ENCODE results near the gene AEBP1.

AEBP1 gene

GRCh38 chr7:44106311-44107065, 2.3 kb downstream of the AEBP1 start:
- no peak for DNase-seq

GRCh38 chr7:44107116-44107960, 3.2 kb downstream of the AEBP1 start:
- DNase-seq: no peak

DNA sequence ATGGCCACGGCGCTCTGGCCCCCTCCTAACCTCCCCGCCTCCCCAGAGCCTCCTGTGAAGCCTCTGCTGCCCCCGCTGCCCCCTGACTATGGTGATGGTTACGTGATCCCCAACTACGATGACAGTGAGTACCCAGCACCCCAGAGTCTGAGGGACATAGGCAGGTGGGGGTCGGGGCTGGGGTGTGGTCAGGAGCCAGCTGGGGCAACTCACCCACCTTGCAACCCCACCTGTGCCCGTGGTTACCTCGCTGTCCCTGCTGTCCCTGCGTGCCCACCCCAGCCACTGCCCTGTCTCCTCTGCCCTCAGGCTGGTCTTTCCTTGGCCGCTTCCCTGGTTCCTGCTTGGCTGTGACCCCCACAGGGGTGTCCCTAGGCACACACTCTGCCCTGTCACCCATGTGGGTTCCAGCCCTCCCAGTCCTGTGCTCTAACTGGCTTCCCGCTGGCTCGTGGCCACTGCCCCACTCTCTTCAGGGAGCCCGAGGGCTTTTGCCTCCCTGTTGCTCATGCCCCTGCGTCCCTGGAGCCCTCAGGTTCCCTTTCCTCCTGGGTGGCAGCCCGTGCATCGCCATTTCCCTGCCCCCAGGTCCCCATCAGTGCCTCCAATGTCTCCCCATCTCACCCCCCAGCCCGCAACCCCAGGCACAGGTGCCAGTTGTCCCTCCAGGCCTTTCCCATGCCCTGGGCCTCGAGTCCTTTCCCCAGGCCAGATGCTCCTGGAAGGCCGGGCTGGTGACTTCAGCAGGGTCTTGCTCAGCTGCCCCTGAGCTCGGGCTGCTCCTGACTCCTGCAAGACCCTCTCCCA, 4.0 kb downstream of the AEBP1 start:
- DNase-seq: no peak

DNA sequence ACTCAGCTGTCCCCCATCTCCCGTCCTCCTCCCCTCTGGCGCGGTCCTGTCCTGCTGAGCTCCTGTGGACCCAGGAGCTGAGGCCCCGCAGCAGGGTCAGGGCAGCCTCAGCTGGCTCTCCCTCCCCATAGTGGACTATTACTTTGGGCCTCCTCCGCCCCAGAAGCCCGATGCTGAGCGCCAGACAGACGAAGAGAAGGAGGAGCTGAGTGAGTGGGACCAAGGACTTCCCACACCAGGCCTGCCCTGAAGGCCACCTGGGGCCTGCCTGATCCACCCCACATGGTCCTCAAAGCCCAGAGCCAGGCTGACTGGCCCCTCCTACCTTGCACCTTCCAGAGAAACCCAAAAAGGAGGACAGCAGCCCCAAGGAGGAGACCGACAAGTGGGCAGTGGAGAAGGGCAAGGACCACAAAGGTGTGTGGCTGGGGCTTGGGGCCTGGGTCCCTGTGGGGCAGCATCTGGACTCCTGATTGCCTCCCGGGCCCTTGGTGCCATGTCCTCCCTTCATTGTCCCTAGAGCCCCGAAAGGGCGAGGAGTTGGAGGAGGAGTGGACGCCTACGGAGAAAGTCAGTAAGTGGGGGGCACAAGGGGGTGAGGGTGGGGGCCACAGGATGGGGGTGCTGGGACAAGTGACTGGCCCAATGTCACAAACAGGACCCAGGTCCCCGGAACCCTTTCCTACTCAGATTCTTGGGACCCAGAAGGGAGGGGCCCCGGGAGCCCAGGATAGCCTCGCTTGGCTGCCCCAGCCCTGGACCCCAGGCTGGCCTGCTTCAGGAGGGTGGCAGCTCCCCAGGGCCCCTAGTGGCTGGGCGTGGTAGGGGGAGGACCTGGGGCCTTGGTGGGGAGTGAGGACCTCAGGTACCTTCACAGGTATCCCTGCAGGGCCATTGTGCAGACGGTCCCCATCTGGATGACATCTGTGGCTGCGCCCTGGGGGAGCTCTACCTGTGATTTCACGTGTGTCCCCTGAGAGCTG, 4.9 kb downstream of the AEBP1 start:
- DNase-seq: no peak

DNA sequence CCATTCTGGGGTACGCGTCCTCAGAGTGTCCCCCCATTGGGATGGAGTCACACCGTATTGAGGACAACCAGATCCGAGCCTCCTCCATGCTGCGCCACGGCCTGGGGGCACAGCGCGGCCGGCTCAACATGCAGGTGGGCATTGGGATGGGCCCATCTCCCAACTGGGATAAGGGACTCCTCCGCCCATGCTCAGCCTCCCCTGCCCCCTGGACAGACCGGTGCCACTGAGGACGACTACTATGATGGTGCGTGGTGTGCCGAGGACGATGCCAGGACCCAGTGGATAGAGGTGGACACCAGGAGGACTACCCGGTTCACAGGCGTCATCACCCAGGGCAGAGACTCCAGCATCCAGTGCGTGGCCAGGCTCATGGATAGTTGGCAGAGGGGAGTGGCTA, 5.8 kb downstream of the AEBP1 start:
- no peak for DNase-seq

GRCh38 chr7:44110719-44111635, 6.8 kb downstream of the AEBP1 start:
- DNase-seq: no peak

DNA sequence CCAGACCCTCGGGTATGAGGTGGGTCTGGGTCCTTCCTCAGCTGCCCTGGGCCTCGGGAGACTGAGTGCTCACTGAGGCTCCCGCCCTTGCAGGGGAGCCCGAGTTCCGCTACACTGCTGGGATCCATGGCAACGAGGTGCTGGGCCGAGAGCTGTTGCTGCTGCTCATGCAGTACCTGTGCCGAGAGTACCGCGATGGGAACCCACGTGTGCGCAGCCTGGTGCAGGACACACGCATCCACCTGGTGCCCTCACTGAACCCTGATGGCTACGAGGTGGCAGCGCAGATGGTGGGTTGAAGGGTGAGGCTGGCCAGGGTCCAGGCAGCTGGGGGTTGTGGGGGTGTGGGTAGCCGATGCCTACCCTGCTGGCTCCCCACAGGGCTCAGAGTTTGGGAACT, 7.6 kb downstream of the AEBP1 start:
- DNase-seq: no peak

- DNase-seq: no peak
These were observed 8.3 kb downstream of the AEBP1 start for GRCh38 chr7:44112231-44112996.

DNA sequence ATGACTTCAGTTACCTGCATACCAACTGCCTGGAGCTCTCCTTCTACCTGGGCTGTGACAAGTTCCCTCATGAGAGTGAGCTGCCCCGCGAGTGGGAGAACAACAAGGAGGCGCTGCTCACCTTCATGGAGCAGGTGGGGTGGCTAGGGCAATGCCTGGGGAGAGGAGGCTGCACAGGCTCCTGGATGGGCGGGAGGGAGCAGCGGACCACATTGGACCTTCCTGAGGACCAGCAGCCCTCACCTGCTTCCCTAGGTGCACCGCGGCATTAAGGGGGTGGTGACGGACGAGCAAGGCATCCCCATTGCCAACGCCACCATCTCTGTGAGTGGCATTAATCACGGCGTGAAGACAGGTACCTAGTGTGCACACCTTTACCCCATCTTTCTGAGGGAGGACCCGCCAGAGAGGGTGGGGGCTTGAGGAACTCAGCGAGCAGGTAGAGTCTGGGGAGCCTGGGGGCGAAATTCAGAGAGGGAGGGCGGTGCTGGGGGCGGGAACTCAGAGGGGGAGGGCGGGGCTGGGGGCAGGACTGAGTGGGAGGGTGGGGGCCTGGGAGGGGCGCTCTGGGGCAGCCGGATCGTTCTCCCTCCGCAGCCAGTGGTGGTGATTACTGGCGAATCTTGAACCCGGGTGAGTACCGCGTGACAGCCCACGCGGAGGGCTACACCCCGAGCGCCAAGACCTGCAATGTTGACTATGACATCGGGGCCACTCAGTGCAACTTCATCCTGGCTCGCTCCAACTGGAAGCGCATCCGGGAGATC, 9.0 kb downstream of the AEBP1 start:
- no peak for DNase-seq

GRCh38 chr7:44113764-44114354, 9.7 kb downstream of the AEBP1 start:
- no peak for DNase-seq

- no peak for DNase-seq
These were observed 10.6 kb downstream of the AEBP1 start for GRCh38 chr7:44114586-44115310.

- DNase-seq: no peak
These were observed 12.1 kb downstream of the AEBP1 start for GRCh38 chr7:44116087-44116788.

DNA sequence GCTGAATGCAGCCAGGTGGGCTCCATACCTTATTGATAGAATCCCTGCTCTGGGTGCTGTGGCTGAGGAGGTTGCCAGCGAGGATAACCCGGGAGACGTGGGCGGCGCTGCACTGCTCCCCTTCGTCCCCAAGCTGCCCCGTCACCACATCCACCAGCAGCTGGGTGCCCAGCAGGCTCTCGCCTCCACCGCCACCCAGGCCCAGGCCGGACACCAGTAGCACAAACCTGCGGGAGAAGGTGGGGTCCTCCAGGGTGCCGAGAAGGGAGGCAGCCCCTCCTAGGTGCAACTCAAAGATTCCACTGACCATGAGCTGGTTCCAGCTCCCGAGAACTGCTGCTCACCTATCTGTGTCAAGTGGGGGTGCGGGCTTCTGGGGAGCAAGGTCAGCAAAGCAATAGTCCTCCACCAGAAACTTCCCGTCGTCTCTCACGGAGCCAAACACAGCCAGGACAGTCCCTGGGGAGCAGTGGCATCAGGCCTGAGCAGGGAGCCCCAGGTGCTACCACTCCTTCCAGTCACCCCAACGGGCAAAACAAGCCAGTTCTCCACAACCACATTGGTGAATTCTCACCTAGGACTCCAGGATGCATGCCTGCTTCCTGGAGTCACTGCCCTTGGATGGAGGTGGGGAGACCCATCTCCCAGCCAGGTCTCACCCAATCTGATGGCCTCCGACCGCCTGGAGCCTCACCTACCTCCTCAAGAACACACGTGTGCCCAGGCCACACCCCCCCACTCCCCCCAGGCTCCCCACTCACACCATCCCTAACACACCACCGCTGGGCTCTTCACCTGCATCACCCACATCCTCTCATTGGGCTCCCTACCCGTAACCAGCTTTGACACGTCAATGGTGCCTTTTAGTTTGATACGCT, 12.9 kb downstream of the AEBP1 start:
- no peak for DNase-seq

GRCh38 chr7:44117801-44118429, 13.8 kb downstream of the AEBP1 start:
- DNase-seq: no peak

DNA sequence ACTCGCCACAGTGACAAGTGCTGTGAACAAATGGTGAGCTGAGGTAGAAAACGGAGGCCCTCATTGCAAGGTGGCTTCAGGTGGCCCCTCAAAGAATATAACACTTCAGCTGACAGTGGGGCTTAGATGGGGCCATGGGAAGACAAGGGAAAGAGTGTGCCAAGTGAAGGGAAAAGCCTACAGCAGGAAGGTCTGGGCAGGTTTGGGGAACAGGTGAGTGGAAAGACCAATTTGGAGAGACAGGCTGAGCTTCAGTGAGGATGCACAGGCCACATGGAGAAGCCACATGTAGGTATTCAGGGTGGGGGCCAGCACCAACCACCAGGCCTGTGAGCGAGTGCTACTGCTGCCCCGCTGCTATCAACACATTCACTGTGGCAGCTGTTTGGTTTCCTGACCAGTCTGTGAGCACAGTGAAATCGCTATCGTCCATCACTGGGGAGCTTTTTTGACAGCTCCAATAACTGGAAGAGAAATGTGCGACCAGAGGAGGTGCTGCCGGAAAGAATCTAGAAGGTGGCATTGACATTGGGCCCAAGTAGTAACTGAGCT, 15.8 kb downstream of the AEBP1 start:
- no peak for DNase-seq

DNA sequence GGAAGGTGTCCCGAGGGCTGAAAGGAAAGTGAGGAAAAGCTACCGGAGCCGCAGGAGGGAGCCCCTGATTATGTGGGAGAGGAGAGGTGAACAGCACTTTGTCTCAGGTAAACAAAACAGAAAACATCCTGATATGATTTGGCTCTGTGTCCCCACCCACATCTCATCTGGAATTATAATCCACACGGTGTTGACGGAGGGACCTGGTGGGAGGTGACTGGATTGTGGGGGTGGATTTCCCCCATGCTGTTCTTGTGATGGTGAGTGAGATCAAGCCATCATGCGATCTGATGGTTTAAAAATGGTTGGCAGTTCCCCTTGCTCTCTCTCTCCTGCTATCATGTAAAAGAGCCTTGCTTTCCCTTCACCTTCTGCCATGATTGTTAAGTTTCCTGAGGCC, 16.2 kb downstream of the AEBP1 start:
- DNase-seq: no peak
